Peyer's patch (tissue), 4 donors: ENCODE results near the gene GRN.

Source experiments
- POLR2A ChIP-seq, 2 donors: fragments of 450-650 bp; IDR thresholded peaks; one replicate each; pipeline ENCODE4 v1.5.1; 2017; ENCODE audit warnings: antibody characterized with exemption in 2 of 2, mild to moderate bottlenecking in 2 of 2, moderate library complexity in 2 of 2
- TF ChIP-seq, protein P1 (sequence below), 6 experiments: fragments of 450-650 bp in 4 of 6; fragments of 200-600 bp in 2 of 6; sonication (generic) in 1 of 6; IDR thresholded peaks; one replicate each; pipeline ENCODE4 v1.5.1; 2017 to 2019; ENCODE audit warnings: antibody characterized with exemption in 6 of 6, mild to moderate bottlenecking in 3 of 6, moderate library complexity in 1 of 6

DNA sequence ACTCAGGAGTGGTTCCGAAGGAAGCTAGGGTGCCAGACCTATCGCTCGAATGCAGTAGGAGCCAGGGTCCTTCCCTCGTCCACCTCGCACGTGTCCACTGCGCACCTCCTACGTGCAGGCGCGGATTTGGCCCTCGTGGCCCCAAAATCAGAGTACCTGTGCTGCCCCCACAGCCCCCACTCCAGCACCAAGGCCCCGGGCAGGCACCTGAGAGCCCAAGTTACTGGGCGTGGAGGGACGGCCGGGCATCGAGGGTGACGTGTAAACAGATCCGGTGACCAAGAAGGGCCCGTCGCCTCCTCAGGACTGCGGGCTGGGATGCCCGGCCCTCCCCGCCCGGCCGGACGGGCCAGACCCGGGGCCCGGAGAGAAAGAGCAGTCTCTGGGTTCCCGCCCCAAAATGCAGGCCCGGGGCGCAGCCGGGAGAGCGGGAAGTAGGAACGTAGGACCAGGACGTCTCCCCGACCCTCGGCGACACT, 21.0 kb upstream of the GRN start:
- TF ChIP-seq, protein P1, sequence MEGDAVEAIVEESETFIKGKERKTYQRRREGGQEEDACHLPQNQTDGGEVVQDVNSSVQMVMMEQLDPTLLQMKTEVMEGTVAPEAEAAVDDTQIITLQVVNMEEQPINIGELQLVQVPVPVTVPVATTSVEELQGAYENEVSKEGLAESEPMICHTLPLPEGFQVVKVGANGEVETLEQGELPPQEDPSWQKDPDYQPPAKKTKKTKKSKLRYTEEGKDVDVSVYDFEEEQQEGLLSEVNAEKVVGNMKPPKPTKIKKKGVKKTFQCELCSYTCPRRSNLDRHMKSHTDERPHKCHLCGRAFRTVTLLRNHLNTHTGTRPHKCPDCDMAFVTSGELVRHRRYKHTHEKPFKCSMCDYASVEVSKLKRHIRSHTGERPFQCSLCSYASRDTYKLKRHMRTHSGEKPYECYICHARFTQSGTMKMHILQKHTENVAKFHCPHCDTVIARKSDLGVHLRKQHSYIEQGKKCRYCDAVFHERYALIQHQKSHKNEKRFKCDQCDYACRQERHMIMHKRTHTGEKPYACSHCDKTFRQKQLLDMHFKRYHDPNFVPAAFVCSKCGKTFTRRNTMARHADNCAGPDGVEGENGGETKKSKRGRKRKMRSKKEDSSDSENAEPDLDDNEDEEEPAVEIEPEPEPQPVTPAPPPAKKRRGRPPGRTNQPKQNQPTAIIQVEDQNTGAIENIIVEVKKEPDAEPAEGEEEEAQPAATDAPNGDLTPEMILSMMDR (IDR thresholded peaks at IDR 0.05): no peak
- no peak for TF ChIP-seq POLR2A (IDR thresholded peaks at IDR 0.05)
